HUDEP-2 (cell line): ENCODE data around the gene TMSB15C.
"Not testable (repeated sequence)": the region's sequence is repeated elsewhere in the genome, so short reads cannot be mapped to it uniquely, and the experiment has no call there.

Experiments
- DNase-seq, 76 experiments: peaks; one replicate each; lab custom pipeline; 2025; ENCODE audit not compliant: unreplicated experiment in 76 of 76; lab: John Stamatoyannopoulos, UW

TMSB15C gene

GRCh38 chrX:104075778-104076445 lies at the start of gene TMSB15C:
Gene TMSB15C, minus strand, starts transcription at chrX:104076236.
- not testable (repeated sequence) for DNase-seq

- DNase-seq, result no peak
These were observed 46.8 kb upstream of the TMSB15C start for GRCh38 chrX:104122829-104123228.

- DNase-seq, result no peak
These were observed 42.7 kb upstream of the TMSB15C start for GRCh38 chrX:104118765-104119164.

- DNase-seq, result no peak
These were observed 41.7 kb upstream of the TMSB15C start for GRCh38 chrX:104117759-104118158.

- peak in 32 of 76 experiments; percentile 0 to 34 (median 4) for DNase-seq
These were observed 37.4 kb upstream of the TMSB15C start for GRCh38 chrX:104113222-104113965.

- peak in 7 of 76 experiments; percentile 0 to 22 (median 4) for DNase-seq
These were observed 36.4 kb upstream of the TMSB15C start, which contains the start of gene ZCCHC18 for GRCh38 chrX:104112326-104112951. Gene ZCCHC18, plus strand, starts transcription at chrX:104112523. Its CDS starts 1,589 bp downstream, at chrX:104114112.

- DNase-seq, result not testable (repeated sequence)
These were observed 34.6 kb upstream of the TMSB15C start for GRCh38 chrX:104110491-104111240.

- no peak for DNase-seq
These were observed 32.9 kb upstream of the TMSB15C start for GRCh38 chrX:104108955-104109354.

- DNase-seq, result no peak
These were observed 29.6 kb upstream of the TMSB15C start for GRCh38 chrX:104105330-104106262.

- no peak for DNase-seq
These were observed 28.6 kb upstream of the TMSB15C start for GRCh38 chrX:104104676-104105075.

- DNase-seq, result no peak
These were observed 22.9 kb upstream of the TMSB15C start for GRCh38 chrX:104098919-104099318.

- DNase-seq, result peak in 35 of 76 experiments; percentile 0 to 53 (median 4)
These were observed 22.2 kb upstream of the TMSB15C start for GRCh38 chrX:104098151-104098808.

GRCh38 chrX:104085919-104086318 lies 9.9 kb upstream of the TMSB15C start:
- DNase-seq, result no peak

- no peak for DNase-seq
These were observed 9.4 kb upstream of the TMSB15C start for GRCh38 chrX:104085477-104085876.

- DNase-seq, result no peak
These were observed 8.7 kb upstream of the TMSB15C start for GRCh38 chrX:104084534-104085277.

- no peak for DNase-seq
These were observed 8.0 kb upstream of the TMSB15C start for GRCh38 chrX:104084063-104084462.

- DNase-seq, result not testable (repeated sequence)
These were observed 1.8 kb upstream of the TMSB15C start for GRCh38 chrX:104077854-104078253.

- DNase-seq, result not testable (repeated sequence)
These were observed 13.4 kb downstream of the TMSB15C start for GRCh38 chrX:104062636-104063035.
